ENCODE data around the gene GPATCH2L. TPM values are rescaled to one million over a fixed set of nuclear protein-coding genes. Genes with fewer than 3 reads are reported as not detected.

Gene GPATCH2L
- total and polyA plus RNA-seq, 8 donors, result 38.9 to 50.5 (median 42.8) TPM

- Histone ChIP-seq H3K27ac (peak overlapping the region; percentile 87 to 94), H3K27me3 (peaks cover 0 to 11% of the 10 kb centered on the region in 2 donors), H3K4me1 (peaks cover 25 to 50% of the 10 kb centered on the region in 2 donors), H3K9me3 (no peaks in the 10 kb centered on the region), H3K4me3 (peak overlapping the region; percentile 97 to 99), H3K36me3 (peaks cover 0 to 19% of the 10 kb centered on the region in 2 donors)
- TF ChIP-seq CTCF (IDR thresholded peaks at IDR 0.05), result no peak
- intact Hi-C loops (cut with DNase I), result no loop called here
- peak; percentile 89 for ATAC-seq
- peak; percentile 33 to 88 (median 62) for DNase-seq
Observed at GRCh38 chr14:76152333-76152681, 585 bp downstream of the GPATCH2L start.

GRCh38 chr14:76153919-76154318 lies 2.2 kb downstream of the GPATCH2L start:
- H3K4me1 ChIP-seq, result peaks cover 25 to 55% of the 10 kb centered on the region in 2 donors
- intact Hi-C loops (cut with DNase I), result no loop called here
- no peak for ATAC-seq

GRCh38 chr14:76154539-76155126 lies 2.9 kb downstream of the GPATCH2L start:
- no peak for TF ChIP-seq CTCF (IDR thresholded peaks at IDR 0.05)
- no peaks in the 10 kb centered on the region for H3K27me3 ChIP-seq
- peaks cover 0 to 37% of the 10 kb centered on the region in 2 donors for H3K36me3 ChIP-seq
- no peak overlapping the region for H3K4me3 ChIP-seq
- ATAC-seq, result no peak
- no peak overlapping the region for H3K27ac ChIP-seq
- peaks cover 25 to 55% of the 10 kb centered on the region in 2 donors for H3K4me1 ChIP-seq
- intact Hi-C loops (cut with DNase I), result no loop called here
- DNase-seq, result no peak
- H3K9me3 ChIP-seq, result no peaks in the 10 kb centered on the region

More at GRCh38 chr14:76153919-76154318, 2.2 kb downstream of the GPATCH2L start:
- Histone ChIP-seq H3K27ac (no peak overlapping the region), H3K36me3 (peaks cover 0 to 29% of the 10 kb centered on the region in 2 donors), H3K9me3 (no peaks in the 10 kb centered on the region), H3K4me3 (no peak overlapping the region), H3K27me3 (peaks cover 0 to 6% of the 10 kb centered on the region in 2 donors)
- DNase-seq, result no peak
- TF ChIP-seq CTCF (IDR thresholded peaks at IDR 0.05), result no peak

GRCh38 chr14:76163668-76164363 lies 12.1 kb downstream of the GPATCH2L start:
- H3K4me1 ChIP-seq, result peaks cover 0 to 2% of the 10 kb centered on the region in 2 donors
- no peak for ATAC-seq
- intact Hi-C loops (cut with DNase I), result no loop called here
- H3K9me3 ChIP-seq, result no peaks in the 10 kb centered on the region
- H3K36me3 ChIP-seq, result peaks cover 0 to 40% of the 10 kb centered on the region in 2 donors
- no peak overlapping the region for H3K27ac ChIP-seq
- no peak overlapping the region for H3K4me3 ChIP-seq
- no peaks in the 10 kb centered on the region for H3K27me3 ChIP-seq
- no peak for DNase-seq
- no peak for TF ChIP-seq CTCF (IDR thresholded peaks at IDR 0.05)

- ATAC-seq, result no peak
- peaks cover 0 to 66% of the 10 kb centered on the region in 2 donors for H3K36me3 ChIP-seq
- no peaks in the 10 kb centered on the region for H3K9me3 ChIP-seq
- no peak for DNase-seq
- H3K27me3 ChIP-seq, result no peaks in the 10 kb centered on the region
- intact Hi-C loops (cut with DNase I), result no loop called here
- peaks cover 0 to 2% of the 10 kb centered on the region in 2 donors for H3K4me1 ChIP-seq
- H3K27ac ChIP-seq, result no peak overlapping the region
- no peak overlapping the region for H3K4me3 ChIP-seq
- TF ChIP-seq CTCF (IDR thresholded peaks at IDR 0.05), result no peak
Observed at GRCh38 chr14:76168531-76168930, 16.8 kb downstream of the GPATCH2L start.
